Stimulated activated CD4-positive, alpha-beta T cell treated with anti-CD3 and anti-CD28 coated beads, Interleukin-15, amount 100 ng/mL, for 24 hours (primary cell): Measurements from ENCODE around the gene SULT2B1.
"Not testable (repeated sequence)": the region's sequence is repeated elsewhere in the genome, so short reads cannot be mapped to it uniquely, and the experiment has no call there.

Experiments used
- DNase-seq: peaks from one replicate; pipeline ENCODE4 v3.0.0-alpha.2; 2020

SULT2B1 gene

DNA sequence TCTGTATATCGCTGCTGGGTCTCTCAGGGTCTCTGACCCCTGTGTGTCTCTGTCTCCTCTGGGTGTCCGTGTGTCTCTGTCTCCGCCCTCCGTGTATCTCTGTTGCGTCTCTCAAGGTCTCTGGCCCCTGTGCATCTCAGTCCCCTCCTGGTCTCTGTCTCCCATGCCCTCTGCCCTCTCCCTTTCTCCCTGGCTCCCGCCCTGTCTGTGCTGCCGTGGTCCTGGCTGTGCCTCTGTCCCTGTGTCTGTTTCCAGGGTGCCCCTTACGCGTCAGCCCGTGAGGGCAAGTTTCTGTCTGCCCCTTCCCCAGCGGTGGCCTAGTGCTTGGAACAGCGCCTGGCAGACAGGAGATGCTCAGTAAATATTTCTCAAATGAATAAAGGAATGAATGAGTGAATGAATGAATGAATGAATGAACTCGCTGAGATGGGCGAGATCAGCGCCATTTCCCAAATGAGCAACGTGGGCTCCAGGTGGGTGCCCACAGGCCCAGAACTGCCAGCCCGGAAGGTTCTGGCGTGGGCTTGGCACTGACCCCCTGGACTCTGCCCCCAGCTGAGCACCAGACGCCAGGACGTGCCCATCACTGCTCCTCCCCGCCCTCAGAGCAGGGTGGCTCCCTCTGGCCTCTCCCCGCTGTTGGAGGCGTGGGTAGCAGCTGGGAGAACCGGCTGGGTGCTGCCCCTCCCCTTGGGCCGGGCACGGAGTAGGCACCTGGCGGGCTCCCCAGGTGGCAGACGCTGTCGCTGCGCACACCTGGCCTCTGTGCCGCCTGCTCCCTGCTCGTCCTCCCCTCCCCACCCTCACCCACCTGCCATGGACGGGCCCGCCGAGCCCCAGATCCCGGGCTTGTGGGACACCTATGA, at the start of gene SULT2B1:
TSS of gene SULT2B1 (plus strand) at position 736 of the 866 bp plus-strand sequence. CDS start at position 817, 81 bp downstream.
- no peak for DNase-seq

DNA sequence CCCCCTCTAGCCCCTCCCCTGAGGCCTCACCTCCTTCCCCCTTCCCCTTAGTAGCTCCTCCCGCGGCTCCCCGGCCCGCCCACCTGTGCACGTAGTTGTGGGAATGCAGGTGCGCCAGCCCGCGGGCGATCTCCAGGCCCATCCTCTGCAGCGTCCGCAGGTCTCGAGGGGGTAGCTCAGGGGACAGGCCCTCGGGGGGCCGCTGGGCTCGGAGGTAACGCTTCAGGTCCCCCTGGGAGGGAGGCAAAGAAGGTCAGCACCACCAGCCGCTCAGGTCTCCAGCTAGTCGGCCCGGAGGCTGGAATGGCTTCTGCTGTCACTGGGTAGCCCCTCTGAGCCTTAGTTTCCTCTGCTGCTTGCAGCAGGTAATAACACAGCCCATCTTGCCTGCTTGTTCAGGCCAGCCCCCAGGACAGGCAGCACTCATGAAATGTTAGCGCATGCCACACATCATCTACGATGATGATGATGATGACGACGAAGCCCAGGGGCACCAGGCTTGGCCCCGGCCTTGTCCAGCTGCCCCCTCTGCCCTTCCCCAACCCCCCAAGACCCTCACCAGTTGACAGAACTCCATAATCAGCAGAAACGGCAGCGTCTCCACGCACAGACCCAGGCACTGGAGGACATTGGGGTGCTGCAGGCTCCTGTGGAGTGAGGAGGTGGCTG, 49.5 kb upstream of the SULT2B1 start:
- no peak for DNase-seq

- no peak for DNase-seq
These were observed 45.7 kb upstream of the SULT2B1 start for GRCh38 chr19:48506138-48506733.

GRCh38 chr19:48507911-48508439, 44.0 kb upstream of the SULT2B1 start:
- DNase-seq, result no peak

- DNase-seq, result no peak
These were observed 43.1 kb upstream of the SULT2B1 start for GRCh38 chr19:48508729-48509411.

DNA sequence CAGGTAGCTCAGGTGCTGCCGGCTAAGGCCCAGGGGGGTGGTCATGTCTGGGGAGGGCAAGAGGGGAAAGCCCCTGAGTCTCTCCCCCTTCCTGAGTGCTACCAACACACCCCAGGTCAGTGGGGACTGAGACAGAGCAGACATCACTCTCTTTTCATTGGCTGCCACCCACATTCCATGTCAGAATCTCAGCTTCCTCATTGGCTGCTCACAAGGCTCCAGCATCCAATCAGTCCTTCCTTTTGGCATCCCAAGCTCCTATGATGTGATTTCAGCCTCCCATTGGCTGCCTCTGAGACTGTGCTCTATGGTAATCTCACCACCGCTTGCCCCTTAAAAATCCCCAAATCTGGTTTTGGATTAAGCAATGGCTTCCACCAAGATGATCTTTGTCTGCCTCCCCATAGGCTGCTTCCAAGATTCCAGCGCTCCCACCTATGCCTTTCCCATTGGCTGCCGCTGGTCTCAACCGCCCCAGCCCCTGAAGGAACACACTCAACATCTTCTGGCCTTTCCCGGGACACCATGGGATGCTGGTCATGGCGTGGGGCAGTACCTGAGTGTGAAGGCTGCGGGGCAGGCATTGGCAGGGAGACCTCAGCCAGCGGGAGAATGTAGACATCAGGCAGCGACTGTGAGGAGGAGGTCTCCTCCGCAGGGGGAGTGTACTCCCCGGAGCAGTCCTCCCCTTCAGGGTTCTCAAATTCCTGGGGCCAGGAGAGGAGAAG, 42.3 kb upstream of the SULT2B1 start:
- no peak for DNase-seq

DNA sequence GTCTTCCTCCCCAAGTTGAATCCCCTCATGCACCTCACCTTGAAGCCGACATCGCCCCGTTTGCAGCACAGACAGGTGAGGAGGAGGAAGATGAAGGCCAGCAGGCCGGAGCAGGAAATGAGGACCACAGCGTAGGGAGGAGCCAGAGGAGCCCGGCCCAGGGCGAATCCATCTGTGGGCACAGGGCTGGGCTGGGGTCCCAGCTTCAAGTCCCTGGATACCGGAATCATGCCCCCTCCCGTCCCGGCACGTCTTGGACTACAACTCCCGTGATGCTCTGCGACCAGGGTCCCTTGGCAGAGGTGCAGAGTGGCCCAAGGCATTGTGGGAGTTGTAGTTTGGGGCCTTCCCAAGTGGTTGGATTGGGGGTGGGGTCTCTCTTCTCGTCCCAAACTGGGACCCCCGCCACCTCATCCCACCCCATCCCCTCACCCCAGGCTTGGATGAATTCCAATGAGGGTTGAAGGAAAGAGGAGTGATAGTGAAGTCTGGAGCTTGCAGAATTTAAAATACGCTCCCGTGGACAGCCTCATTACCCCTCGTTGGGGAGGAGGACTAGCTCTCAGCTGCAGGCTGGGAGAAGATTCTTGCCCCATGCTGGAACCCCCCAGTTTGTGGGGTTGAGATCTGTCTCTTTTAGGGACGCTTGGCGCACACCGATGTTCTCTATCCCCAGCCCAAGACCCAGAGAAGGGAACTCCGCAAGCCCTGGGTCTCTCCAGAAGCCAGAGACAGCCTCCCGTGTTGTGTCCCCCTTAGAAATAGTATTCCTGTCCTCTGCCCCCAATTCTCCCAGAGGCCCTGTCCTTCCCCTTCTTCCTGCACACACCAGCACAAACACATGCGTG, 41.3 kb upstream of the SULT2B1 start:
- peak; percentile 85 for DNase-seq

DNA sequence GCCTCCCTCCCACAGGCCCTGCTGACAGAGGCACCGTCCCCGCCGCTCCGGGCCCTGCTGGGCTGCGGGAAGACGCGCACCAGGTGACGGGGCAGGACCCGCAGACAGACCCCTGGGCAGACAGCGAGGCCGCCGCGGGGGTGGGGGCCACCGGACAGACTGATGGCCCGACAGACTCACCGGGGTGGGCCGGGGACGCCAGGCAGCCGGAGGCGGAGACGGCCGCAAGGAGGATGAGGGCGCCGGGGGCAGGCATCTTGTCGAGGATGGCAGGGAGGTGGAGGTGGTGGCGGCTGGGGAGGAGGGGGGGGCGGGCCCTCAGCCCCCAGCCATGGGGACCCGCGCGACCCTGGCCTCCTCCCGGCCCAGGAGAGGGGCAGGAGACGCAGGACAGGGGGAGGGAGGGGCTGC, 40.6 kb upstream of the SULT2B1 start:
- peak; percentile 29 for DNase-seq

GRCh38 chr19:48511800-48512503, 40.0 kb upstream of the SULT2B1 start, which contains the start of gene LMTK3:
TSS of gene LMTK3 (minus strand) at chr19:48511835. CDS start at chr19:48511576, 259 bp downstream.
- peak; percentile 84 for DNase-seq

DNA sequence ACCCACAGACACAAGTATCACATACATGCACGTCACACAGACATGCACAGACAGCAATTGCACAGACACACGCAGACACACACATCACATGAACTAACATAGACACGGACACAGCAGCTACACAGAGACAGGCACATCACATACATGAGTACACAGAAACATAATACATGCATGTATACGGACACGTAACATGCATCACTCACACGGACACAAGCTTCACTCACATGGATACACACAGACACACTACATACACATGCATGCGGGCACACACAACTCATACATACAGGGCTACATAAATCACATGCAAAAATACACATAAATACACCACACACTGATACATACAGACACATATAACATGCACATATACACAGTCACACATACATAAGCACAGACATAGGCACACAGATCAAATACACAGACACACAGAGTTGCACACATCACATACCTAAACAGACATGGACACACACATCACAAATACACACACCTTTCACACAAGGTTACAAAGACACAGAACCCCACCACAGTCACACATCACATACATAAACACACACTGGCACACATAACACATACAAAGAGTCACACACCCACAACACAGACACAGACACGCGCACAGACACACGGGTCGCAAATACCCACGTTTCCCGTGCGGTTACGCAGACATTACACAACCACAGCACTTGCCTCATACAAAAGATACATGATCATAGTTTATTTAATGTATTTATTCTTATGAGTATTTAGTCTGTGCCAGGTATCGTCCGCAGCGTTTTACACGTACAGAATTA, 39.3 kb upstream of the SULT2B1 start:
- DNase-seq, result no peak

DNA sequence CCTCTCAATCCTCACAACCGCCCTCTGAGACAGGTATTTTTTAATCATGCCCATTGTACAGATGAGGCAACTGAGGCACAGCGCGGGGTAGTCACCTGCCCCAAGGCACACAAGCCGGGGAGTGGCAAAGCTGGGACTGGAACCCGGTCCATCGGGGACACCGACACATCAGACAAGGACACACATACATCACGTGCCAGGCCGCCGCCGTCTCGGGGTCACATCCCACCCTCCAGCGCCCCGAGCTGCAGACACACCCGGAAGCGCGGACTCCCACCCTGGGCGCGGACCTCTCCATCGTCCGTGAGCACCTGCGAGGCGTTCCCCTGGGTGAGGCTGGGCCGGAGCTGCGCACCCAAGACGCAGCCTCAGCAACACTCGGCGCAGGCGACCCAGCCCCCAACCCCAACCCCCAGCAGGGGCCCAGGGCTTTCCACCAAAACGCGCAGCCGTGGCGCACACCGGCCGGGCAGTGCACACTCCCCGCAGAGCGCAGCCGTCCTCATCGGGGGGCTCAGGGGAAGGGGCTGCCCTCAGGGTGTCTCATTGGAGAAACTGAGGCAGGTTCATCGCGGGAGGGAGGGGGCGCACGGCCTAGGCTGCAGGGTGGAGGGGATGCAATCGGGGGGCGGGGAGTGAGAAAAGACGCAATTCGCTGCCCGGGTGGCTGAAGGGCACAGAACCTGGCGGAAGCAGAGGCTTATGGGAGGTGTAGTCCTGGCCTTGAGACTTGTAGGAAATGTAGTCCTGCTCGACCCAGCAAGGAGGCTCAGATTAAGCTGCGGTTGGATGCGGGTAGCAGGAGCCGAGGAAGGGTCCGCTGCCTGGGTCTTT, 38.5 kb upstream of the SULT2B1 start:
- DNase-seq, result peak; percentile 84

DNA sequence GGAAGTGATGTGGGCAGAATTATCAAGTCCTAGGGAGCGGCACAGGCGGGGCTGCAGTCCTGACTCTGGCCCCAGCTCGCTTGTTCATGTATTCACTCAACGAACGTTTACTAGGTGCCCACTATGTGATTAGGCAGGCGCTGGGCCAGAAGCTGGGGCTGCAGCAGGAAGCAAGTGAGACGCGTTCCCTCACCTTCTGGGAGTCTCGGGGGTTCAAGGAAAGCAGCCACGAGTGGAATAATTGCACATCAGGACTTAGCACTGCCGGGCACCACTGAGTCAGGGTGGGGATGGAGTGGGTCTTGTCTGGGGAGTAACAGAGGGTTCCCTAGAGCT, 37.9 kb upstream of the SULT2B1 start:
- DNase-seq, result no peak

GRCh38 chr19:48516536-48516935, 35.4 kb upstream of the SULT2B1 start:
- DNase-seq, result no peak

GRCh38 chr19:48518207-48518606, 33.8 kb upstream of the SULT2B1 start:
- no peak for DNase-seq

DNA sequence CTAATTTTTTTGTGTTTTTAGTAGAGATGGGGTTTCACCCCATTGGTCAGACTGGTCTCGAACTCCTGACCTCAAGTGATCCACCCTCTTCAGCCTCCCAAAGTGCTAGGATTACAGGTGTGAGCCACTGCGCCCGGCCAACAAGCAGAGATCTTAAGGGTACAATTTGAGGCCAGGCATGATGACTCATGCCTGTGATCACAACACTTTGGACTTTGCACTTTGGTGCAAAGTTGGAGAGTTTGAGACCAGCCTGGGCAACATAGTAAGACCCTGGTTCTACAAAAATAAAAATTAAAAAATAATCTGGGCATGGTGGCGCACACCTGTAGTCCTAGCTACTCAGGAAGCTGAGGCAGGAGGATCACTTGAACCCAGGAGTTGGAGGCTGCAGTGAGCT, 32.5 kb upstream of the SULT2B1 start:
- DNase-seq, result not testable (repeated sequence)

DNA sequence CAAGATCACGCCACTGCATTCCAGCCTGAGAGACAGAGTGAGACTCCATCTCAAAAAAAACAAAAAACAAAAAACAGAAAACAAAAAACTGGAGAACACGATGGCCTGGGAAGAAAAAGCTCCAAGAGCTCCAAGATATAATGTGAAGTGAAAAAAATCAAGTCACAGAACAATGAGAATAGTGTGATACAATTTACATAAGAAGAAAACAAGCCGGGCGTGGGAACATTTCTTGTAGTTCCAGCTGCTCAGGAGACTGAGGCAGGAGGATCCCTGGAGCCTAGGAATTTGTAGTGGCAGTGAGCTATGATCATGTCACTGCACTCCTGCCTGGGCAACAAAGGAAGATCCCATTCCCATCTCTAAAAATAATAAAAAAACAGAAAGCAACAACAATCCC, 31.8 kb upstream of the SULT2B1 start:
- DNase-seq, result no peak

GRCh38 chr19:48524221-48524620, 27.8 kb upstream of the SULT2B1 start:
- no peak for DNase-seq

DNA sequence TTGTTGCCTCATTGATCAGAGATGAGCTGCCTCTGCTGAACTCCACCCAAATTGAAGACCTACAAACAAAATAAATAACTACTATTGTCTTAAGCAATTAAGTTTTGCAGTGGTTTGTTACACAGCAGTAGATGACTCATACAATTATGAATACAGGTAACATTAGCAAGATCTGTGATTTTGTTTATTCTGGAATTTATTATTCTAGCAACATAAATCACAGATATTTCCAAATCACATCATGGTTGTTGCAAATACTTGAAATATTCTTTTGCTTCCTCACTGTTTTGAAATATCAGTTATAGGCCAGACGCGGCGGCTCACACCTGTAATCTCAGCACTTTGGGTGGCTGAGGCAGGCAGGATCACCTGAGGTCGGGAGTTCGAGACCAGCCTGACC, 27.2 kb upstream of the SULT2B1 start:
- no peak for DNase-seq

DNA sequence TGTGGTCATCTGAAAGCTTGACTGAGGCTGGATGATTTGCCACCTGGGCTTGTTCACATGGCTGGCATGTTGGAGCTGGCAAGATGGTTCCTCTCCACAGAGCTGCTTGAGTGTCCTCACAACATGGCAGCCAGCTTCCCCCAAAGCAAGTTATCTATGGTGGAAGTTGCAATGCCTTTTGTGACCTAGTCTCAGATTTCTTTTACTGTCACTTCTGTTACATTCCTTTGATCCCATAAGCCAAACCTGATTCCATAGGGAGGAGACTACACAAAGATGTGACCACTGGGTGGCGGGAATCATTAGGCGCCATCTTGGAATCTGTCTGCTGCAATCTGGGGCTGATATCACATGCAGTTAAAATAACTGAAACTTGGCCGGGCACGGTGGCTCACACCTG, 22.8 kb upstream of the SULT2B1 start:
- no peak for DNase-seq
